SIG-M5 (cell line): ENCODE data around the gene SCAF4.

ENCODE experiments used
- DNase-seq: peaks from one replicate; lab custom pipeline; 2025; lab: John Stamatoyannopoulos, UW

The SCAF4 gene

GRCh38 chr21:31735511-31735992 lies 3.6 kb upstream of the SCAF4 start:
- DNase-seq = no peak

GRCh38 chr21:31733551-31734149 lies 1.7 kb upstream of the SCAF4 start:
- DNase-seq = no peak

- no peak for DNase-seq
Measured at GRCh38 chr21:31732597-31733550, 956 bp upstream of the SCAF4 start.

- no peak for DNase-seq
Measured at GRCh38 chr21:31731056-31731856, 662 bp downstream of the SCAF4 start.

- DNase-seq = no peak
Measured at GRCh38 chr21:31730712-31731055, 1.2 kb downstream of the SCAF4 start.

GRCh38 chr21:31729622-31730343 lies 2.1 kb downstream of the SCAF4 start:
- DNase-seq = no peak

GRCh38 chr21:31728952-31729351 lies 3.0 kb downstream of the SCAF4 start:
- no peak for DNase-seq

GRCh38 chr21:31728191-31728590 lies 3.7 kb downstream of the SCAF4 start:
- no peak for DNase-seq

- no peak for DNase-seq
Measured at GRCh38 chr21:31727181-31727580, 4.7 kb downstream of the SCAF4 start.

GRCh38 chr21:31726407-31726806 lies 5.5 kb downstream of the SCAF4 start:
- no peak for DNase-seq

- DNase-seq = no peak
Measured at GRCh38 chr21:31725202-31725839, 6.6 kb downstream of the SCAF4 start.

GRCh38 chr21:31724552-31724951 lies 7.4 kb downstream of the SCAF4 start:
- DNase-seq = no peak

GRCh38 chr21:31721381-31721780 lies 10.5 kb downstream of the SCAF4 start:
- no peak for DNase-seq

- no peak for DNase-seq
Measured at GRCh38 chr21:31720739-31721138, 11.2 kb downstream of the SCAF4 start.

- no peak for DNase-seq
Measured at GRCh38 chr21:31720330-31720729, 11.6 kb downstream of the SCAF4 start.

- DNase-seq = no peak
Measured at GRCh38 chr21:31716106-31716505, 15.8 kb downstream of the SCAF4 start.

GRCh38 chr21:31714741-31715365 lies 17.1 kb downstream of the SCAF4 start:
- DNase-seq = no peak

GRCh38 chr21:31713973-31714740 lies 17.8 kb downstream of the SCAF4 start:
- no peak for DNase-seq

- no peak for DNase-seq
Measured at GRCh38 chr21:31713115-31713514, 18.8 kb downstream of the SCAF4 start.

- DNase-seq = no peak
Measured at GRCh38 chr21:31711745-31712285, 20.1 kb downstream of the SCAF4 start.
